Thymus (tissue), 14 donors: ENCODE results near the gene GAGE12E. TPM values are rescaled to one million over a fixed set of nuclear protein-coding genes. Genes with fewer than 3 reads are reported as not detected.
"Not testable (repeated sequence)": the region's sequence is repeated elsewhere in the genome, so short reads cannot be mapped to it uniquely, and the experiment has no call there.

Experiments used
- DNase-seq, 9 donors: peaks; one replicate each; pipeline ENCODE4 v3.0.0-alpha.2; 2013; ENCODE audit warnings: low spot score in 9 of 9, low read depth in 6 of 9, missing footprints in 1 of 9
- H3K27ac ChIP-seq, 2 donors: one replicate each; pipeline ENCODE4 v1.5.1; 2013; ENCODE audit warnings: control low read depth in 1 of 2, low read depth in 1 of 2, low read length in 1 of 2, mild to moderate bottlenecking in 1 of 2, moderate library complexity in 1 of 2
- H3K27me3 ChIP-seq, 2 donors: one replicate each; pipeline ENCODE4 v1.5.1; 2013; ENCODE audit warnings: low read length in 1 of 2; ENCODE audit not compliant: control insufficient read depth in 2 of 2, insufficient read depth in 1 of 2
- H3K36me3 ChIP-seq, 2 donors: one replicate each; pipeline ENCODE4 v1.5.1; 2013; ENCODE audit warnings: low read length in 1 of 2, mild to moderate bottlenecking in 1 of 2, moderate library complexity in 1 of 2; ENCODE audit not compliant: control insufficient read depth in 2 of 2, insufficient read depth in 2 of 2
- H3K4me1 ChIP-seq, 2 donors: one replicate each; pipeline ENCODE4 v1.5.1; 2013; ENCODE audit warnings: low read length in 2 of 2; ENCODE audit not compliant: control insufficient read depth in 2 of 2, insufficient read depth in 2 of 2
- H3K4me3 ChIP-seq, 2 donors: one replicate each; pipeline ENCODE4 v1.5.1; 2013; ENCODE audit warnings: low read length in 2 of 2, control low read depth in 1 of 2, mild to moderate bottlenecking in 1 of 2
- H3K9me3 ChIP-seq, 2 donors: one replicate each; pipeline ENCODE4 v1.5.1; 2013; ENCODE audit warnings: low read length in 1 of 2, mild to moderate bottlenecking in 1 of 2; ENCODE audit not compliant: control insufficient read depth in 2 of 2, insufficient read depth in 1 of 2
- WGBS: extraction: QIAGEN DNeasy Blood & Tissue Kit; methylation state at CpG from one replicate; pipeline ENCODE4 v1.1.7; 2013; 5-methylcytosine and 5-hydroxymethylcytosine counted together
- long read RNA-seq, 10 donors: transcript quantifications; one replicate each; lab custom pipeline, GENCODE V29; 2026
- polyA plus RNA-seq: library from polyadenylated mRNA; stranded (reverse); fragments of 200-250 nt; gene quantifications from one replicate; pipeline ENCODE4 v1.2.3, GENCODE V29; 2013
- total RNA-seq: library from RNA; stranded (reverse); fragments of 120-200 nt; gene quantifications from one replicate; pipeline ENCODE4 v1.2.4, GENCODE V29; 2013
- donor health status: healthy.

Gene GAGE12E
- total RNA-seq = not detected
- polyA plus RNA-seq = not detected
- long read RNA-seq, donor 1 = 0 reads
- long read RNA-seq, donor 2 = 0 reads
- long read RNA-seq, donor 3 = 0 reads
- long read RNA-seq, donor 4 = 0 reads
- long read RNA-seq, donor 5 = 0 reads
- long read RNA-seq, donor 6 = 0 reads
- long read RNA-seq, donor 7 = 0 reads
- long read RNA-seq, donor 8 = 0 reads
- long read RNA-seq, donor 9 = 0 reads
- long read RNA-seq, donor 10 = 0 reads

- WGBS = no CpG with 5 or more reads among the region's 16 CpGs
- not testable (repeated sequence) for H3K27me3 ChIP-seq
Observed at GRCh38 chrX:49550989-49551388, at the start of gene GAGE12E. Gene GAGE12E, plus strand, starts transcription at chrX:49551289. Its CDS starts 1,155 bp downstream, at chrX:49552444.

GRCh38 chrX:49531877-49532276, 19.2 kb upstream of the GAGE12E start, which contains the start of gene GAGE12C:
Gene GAGE12C, plus strand, starts transcription at chrX:49532177. Its CDS starts 1,155 bp downstream, at chrX:49533332.
- not testable (repeated sequence) for H3K9me3 ChIP-seq, H3K27me3 ChIP-seq, DNase-seq, H3K27ac ChIP-seq, H3K4me1 ChIP-seq, H3K36me3 ChIP-seq, H3K4me3 ChIP-seq
- WGBS = no CpG with 5 or more reads among the region's 16 CpGs

More at GRCh38 chrX:49550989-49551388, at the start of gene GAGE12E:
- H3K9me3 ChIP-seq, DNase-seq, H3K27ac ChIP-seq, H3K36me3 ChIP-seq, H3K4me3 ChIP-seq, H3K4me1 ChIP-seq: not testable (repeated sequence)

- not testable (repeated sequence) for H3K4me3 ChIP-seq, H3K27me3 ChIP-seq, H3K36me3 ChIP-seq, H3K27ac ChIP-seq, DNase-seq, H3K9me3 ChIP-seq, H3K4me1 ChIP-seq
- no CpG with 5 or more reads among the region's 16 CpGs for WGBS
Observed at GRCh38 chrX:49541433-49541832, 9.7 kb upstream of the GAGE12E start, which contains the start of gene GAGE12D. Gene GAGE12D, plus strand, starts transcription at chrX:49541733. Its CDS starts 1,155 bp downstream, at chrX:49542888.

- not testable (repeated sequence) for H3K27ac ChIP-seq, H3K4me3 ChIP-seq, H3K4me1 ChIP-seq, H3K27me3 ChIP-seq, H3K36me3 ChIP-seq, H3K9me3 ChIP-seq, DNase-seq
- no CpG with 5 or more reads among the region's 16 CpGs for WGBS
Observed at GRCh38 chrX:49560542-49560941, 9.5 kb downstream of the GAGE12E start, which contains the start of gene GAGE12F. Gene GAGE12F, plus strand, starts transcription at chrX:49560842. Its CDS starts 1,155 bp downstream, at chrX:49561997.

GRCh38 chrX:49568728-49569127, 17.6 kb downstream of the GAGE12E start:
- not testable (repeated sequence) for H3K4me3 ChIP-seq, H3K4me1 ChIP-seq, DNase-seq, H3K27ac ChIP-seq, H3K27me3 ChIP-seq, H3K36me3 ChIP-seq, H3K9me3 ChIP-seq
- WGBS = no CpG with 5 or more reads among the region's 11 CpGs

- WGBS = no CpG with 5 or more reads among the region's 13 CpGs
- H3K36me3 ChIP-seq, H3K9me3 ChIP-seq, H3K4me3 ChIP-seq, H3K27me3 ChIP-seq, H3K4me1 ChIP-seq, H3K27ac ChIP-seq, DNase-seq: not testable (repeated sequence)
Observed at GRCh38 chrX:49569152-49569551, 18.1 kb downstream of the GAGE12E start.

GRCh38 chrX:49570100-49570499, 19.0 kb downstream of the GAGE12E start, which contains the start of gene GAGE12G:
Gene GAGE12G, plus strand, starts transcription at chrX:49570400. Its CDS starts 1,155 bp downstream, at chrX:49571555.
- H3K4me1 ChIP-seq, H3K27ac ChIP-seq, H3K36me3 ChIP-seq, H3K4me3 ChIP-seq, DNase-seq, H3K9me3 ChIP-seq, H3K27me3 ChIP-seq: not testable (repeated sequence)
- no CpG with 5 or more reads among the region's 16 CpGs for WGBS

- not testable (repeated sequence) for H3K27me3 ChIP-seq, H3K27ac ChIP-seq, H3K4me1 ChIP-seq, H3K4me3 ChIP-seq, H3K9me3 ChIP-seq, DNase-seq, H3K36me3 ChIP-seq
- no CpG with 5 or more reads among the region's 16 CpGs for WGBS
Observed at GRCh38 chrX:49579649-49580048, 28.6 kb downstream of the GAGE12E start, which contains the start of gene GAGE12H. Gene GAGE12H, plus strand, starts transcription at chrX:49579949. Its CDS starts 1,155 bp downstream, at chrX:49581104.

- H3K27me3 ChIP-seq, H3K4me1 ChIP-seq, H3K9me3 ChIP-seq, H3K36me3 ChIP-seq, DNase-seq, H3K4me3 ChIP-seq, H3K27ac ChIP-seq: not testable (repeated sequence)
- no CpG with 5 or more reads among the region's 16 CpGs for WGBS
Observed at GRCh38 chrX:49589196-49589595, 38.1 kb downstream of the GAGE12E start, which contains the start of gene GAGE2A. Gene GAGE2A, plus strand, starts transcription at chrX:49589496. Its CDS starts 1,155 bp downstream, at chrX:49590651.
